ENCODE measurements around the gene CFAP92. TPM values are rescaled to one million over a fixed set of nuclear protein-coding genes. Genes with fewer than 3 reads are reported as not detected.

Gene CFAP92
- total RNA-seq, 3 donors from 2014 or later: 0.66 to 1.4 (median 1.3) TPM

- Histone ChIP-seq H3K36me3 (no peaks in the 10 kb centered on the region), H3K4me1 (peaks cover 0 to 5% of the 10 kb centered on the region in 2 donors), H3K27me3 (no peaks in the 10 kb centered on the region), H3K4me3 (peak overlapping the region in 2 of 3 donors; percentile 60 to 70), H3K27ac (no peak overlapping the region), H3K9me3 (no peaks in the 10 kb centered on the region)
- DNase-seq (ENCODE audit: low spot score in 2 of 2): no peak
- intact Hi-C loops (cut with DNase I; ENCODE audit: low total_unique reads): no loop called here
- TF ChIP-seq POLR2AphosphoS5 (IDR thresholded peaks at IDR 0.05) (no peak), CTCF (IDR thresholded peaks at IDR 0.05) (no peak), POLR2A (IDR thresholded peaks at IDR 0.05) (no peak)
Measured at GRCh38 chr3:128992926-128993460, 883 bp downstream of the CFAP92 start.

GRCh38 chr3:128991355-128991895 is 2.5 kb downstream of the CFAP92 start:
- no peak for DNase-seq (ENCODE audit: low spot score in 2 of 2)
- TF ChIP-seq CTCF (IDR thresholded peaks at IDR 0.05): no peak
- no peak for TF ChIP-seq POLR2AphosphoS5 (IDR thresholded peaks at IDR 0.05)
- no peak overlapping the region for H3K27ac ChIP-seq
- peaks cover 0 to 5% of the 10 kb centered on the region in 2 donors for H3K4me1 ChIP-seq
- no peaks in the 10 kb centered on the region for H3K9me3 ChIP-seq
- H3K27me3 ChIP-seq: no peaks in the 10 kb centered on the region
- no peaks in the 10 kb centered on the region for H3K36me3 ChIP-seq
- intact Hi-C loops (cut with DNase I; ENCODE audit: low total_unique reads): no loop called here
- no peak overlapping the region for H3K4me3 ChIP-seq

- intact Hi-C loops (cut with DNase I; ENCODE audit: low total_unique reads): no loop called here
- no peak for DNase-seq (ENCODE audit: low spot score in 2 of 2)
Measured at GRCh38 chr3:128988286-128988685, 5.6 kb downstream of the CFAP92 start.

GRCh38 chr3:128987302-128988100 is 6.4 kb downstream of the CFAP92 start:
- intact Hi-C loops (cut with DNase I; ENCODE audit: low total_unique reads): no loop called here
- Histone ChIP-seq H3K36me3 (no peaks in the 10 kb centered on the region), H3K9me3 (no peaks in the 10 kb centered on the region), H3K27me3 (no peaks in the 10 kb centered on the region), H3K27ac (no peak overlapping the region), H3K4me3 (no peak overlapping the region), H3K4me1 (no peaks in the 10 kb centered on the region)
- TF ChIP-seq POLR2A (IDR thresholded peaks at IDR 0.05) (no peak), CTCF (IDR thresholded peaks at IDR 0.05) (no peak), POLR2AphosphoS5 (IDR thresholded peaks at IDR 0.05) (no peak)
- DNase-seq (ENCODE audit: low spot score in 2 of 2): no peak

More at GRCh38 chr3:128988286-128988685, 5.6 kb downstream of the CFAP92 start:
- Histone ChIP-seq H3K27me3 (no peaks in the 10 kb centered on the region), H3K27ac (no peak overlapping the region), H3K4me3 (no peak overlapping the region), H3K9me3 (no peaks in the 10 kb centered on the region), H3K4me1 (no peaks in the 10 kb centered on the region), H3K36me3 (no peaks in the 10 kb centered on the region)
- no peak for TF ChIP-seq POLR2AphosphoS5 (IDR thresholded peaks at IDR 0.05)
- TF ChIP-seq CTCF (IDR thresholded peaks at IDR 0.05): no peak
- no peak for TF ChIP-seq POLR2A (IDR thresholded peaks at IDR 0.05)

GRCh38 chr3:128984596-128984995 is 9.3 kb downstream of the CFAP92 start:
- Histone ChIP-seq H3K9me3 (no peaks in the 10 kb centered on the region), H3K27me3 (no peaks in the 10 kb centered on the region), H3K4me3 (no peak overlapping the region), H3K27ac (no peak overlapping the region), H3K4me1 (no peaks in the 10 kb centered on the region), H3K36me3 (no peaks in the 10 kb centered on the region)
- intact Hi-C loops (cut with DNase I; ENCODE audit: low total_unique reads): no loop called here
- no peak for TF ChIP-seq POLR2AphosphoS5 (IDR thresholded peaks at IDR 0.05)
- TF ChIP-seq CTCF (IDR thresholded peaks at IDR 0.05): no peak
- no peak for DNase-seq (ENCODE audit: low spot score in 2 of 2)

Measured in breast epithelium (tissue), 4 donors.